Lung microvascular endothelial cell (primary cell): ENCODE measurements around the gene TCEA3. TPM values are rescaled to one million over a fixed set of nuclear protein-coding genes. Genes with fewer than 3 reads are reported as not detected.

Experiments used
- DNase-seq, 2 donors: peaks; one replicate each; pipeline versions ENCODE4 v3.0.0 to v3.0.0-alpha.2; 2010; ENCODE audit warnings: low read depth in 2 of 2
- total RNA-seq: library from RNA; depleted of rRNA; stranded (reverse); fragments of >200 nt; gene quantifications from 2 replicates; pipeline ENCODE4 v1.2.1, GENCODE V29; 2014

TCEA3 gene
- total RNA-seq, 1 donor from 2014 or later, result 0.20 TPM

DNA sequence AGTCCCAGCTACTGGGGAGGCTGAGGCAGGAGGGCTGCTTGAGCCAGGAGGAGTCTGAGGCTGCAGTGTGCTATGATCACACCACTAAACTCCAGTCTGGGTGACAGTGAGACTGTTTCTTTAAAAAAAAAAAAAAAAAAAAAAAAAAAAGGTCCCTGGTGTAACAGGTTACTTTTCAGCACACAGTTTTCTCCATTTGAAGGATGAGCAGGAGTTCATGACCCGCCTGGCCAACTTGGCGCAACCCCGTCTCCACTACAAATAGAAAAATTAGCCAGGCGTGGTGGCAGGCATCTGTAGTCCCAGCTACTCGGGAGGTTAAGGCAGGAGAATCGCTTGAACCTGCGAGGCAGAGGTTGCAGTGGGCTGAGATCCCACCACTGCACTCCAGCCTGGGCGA, 92.8 kb downstream of the TCEA3 start:
- DNase-seq, result no peak

Other genes with a start within 250 kb of the TCEA3 start
- under 0.01 and 0.22 TPM in 2 replicates for gene HTR1D, start 207.2 kb downstream of the TCEA3 start, total RNA-seq
- 53.6 and 55.1 TPM in 2 replicates for gene HNRNPR, start 80.5 kb downstream of the TCEA3 start, total RNA-seq
- gene ZNF436, start 54.9 kb downstream of the TCEA3 start, total RNA-seq, result 14.1 and 17.7 TPM in 2 replicates
- gene ASAP3, start 59.4 kb upstream of the TCEA3 start, total RNA-seq, result 3.4 and 5.4 TPM in 2 replicates
- gene E2F2, start 106.5 kb upstream of the TCEA3 start, total RNA-seq, result 0.40 and 0.87 TPM in 2 replicates
- 479 and 520 TPM in 2 replicates for gene ID3, start 134.8 kb upstream of the TCEA3 start, total RNA-seq